GM13977 (cell line): ENCODE measurements around the gene SH3PXD2A.

Experiments
- DNase-seq: peaks from one replicate; pipeline ENCODE4 v3.0.0; 2012; ENCODE audit warnings: low spot score
- CTCF ChIP-seq: IDR thresholded peaks from 2 replicates; pipeline ENCODE4 v1.5.1; 2012; ENCODE audit warnings: mild to moderate bottlenecking, control low read depth; ENCODE audit not compliant: insufficient read depth; ENCODE audit errors: extremely low read depth, missing control alignments
- in situ Hi-C: fragments of 300-500 bp; cut with MboI; formaldehyde crosslinking; loops from one replicate; pipeline ENCODE4 v1.12.0; 2022; ENCODE audit warnings: low sequenced_read_pairs, low pct_unique_long_range_greater_than_20kb, mixed read lengths, inconsistent platforms; ENCODE audit not compliant: unreplicated experiment

SH3PXD2A gene

GRCh38 chr10:103742824-103743223, 112.6 kb downstream of the SH3PXD2A start:
- no peak for TF ChIP-seq CTCF
- in situ Hi-C loops: no loop called here

DNA sequence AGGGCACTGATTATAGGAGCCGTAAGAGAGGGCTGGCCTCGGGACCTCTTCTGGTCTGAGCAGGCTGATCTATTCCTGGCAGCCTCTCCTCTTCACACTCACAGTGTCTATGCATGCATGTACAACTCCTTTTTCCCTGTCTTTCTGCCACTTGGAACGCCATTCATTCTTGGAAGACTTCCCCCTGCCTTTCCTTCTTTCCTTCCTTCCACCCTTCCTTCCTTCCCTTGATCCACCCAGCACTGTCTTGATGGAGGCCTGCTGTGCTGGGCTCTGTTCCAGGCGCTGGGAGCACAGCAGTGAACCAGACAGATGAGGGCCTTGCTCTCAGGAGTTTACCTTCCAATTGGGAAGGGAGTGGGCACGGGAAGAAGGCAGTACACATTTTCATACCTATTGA, 114.8 kb downstream of the SH3PXD2A start:
- no peak for TF ChIP-seq CTCF
- in situ Hi-C loops: no loop called here
- DNase-seq: no peak

More at GRCh38 chr10:103742824-103743223, 112.6 kb downstream of the SH3PXD2A start:
- DNase-seq: no peak

DNA sequence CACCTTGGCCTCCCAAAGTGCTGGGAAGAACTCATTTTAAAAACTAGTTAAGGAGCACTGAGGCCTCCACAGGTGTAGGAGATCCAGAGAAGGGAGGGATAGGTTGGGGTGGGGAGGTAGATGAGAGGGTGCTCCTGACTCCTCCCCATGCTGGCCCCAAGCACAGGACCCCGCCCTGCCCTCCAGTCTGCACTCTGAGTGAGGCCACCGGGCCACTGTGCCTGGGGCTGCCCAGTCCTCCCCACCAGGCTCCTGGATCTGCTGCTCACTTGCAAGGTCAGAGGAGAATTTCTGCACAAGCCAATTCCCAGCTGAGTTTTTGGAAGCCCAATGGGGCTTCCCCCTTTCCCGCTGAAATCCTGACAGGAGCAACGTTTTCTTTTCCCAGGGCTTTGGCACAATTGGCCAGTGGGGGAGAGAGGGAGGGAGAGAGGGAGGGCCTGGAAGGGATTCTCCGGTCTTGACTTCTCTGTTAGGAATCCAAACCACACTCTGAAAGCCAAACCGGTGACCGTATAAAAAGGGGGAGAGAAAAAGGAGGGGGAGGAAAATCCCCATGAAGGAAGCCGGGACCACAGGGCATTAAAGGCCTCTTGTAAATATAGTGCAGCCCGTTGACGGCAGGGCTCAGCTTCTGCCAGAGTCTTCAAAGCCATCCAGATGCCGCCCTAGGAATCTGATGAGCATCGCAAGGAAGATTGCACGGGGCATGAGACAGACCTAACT, 116.2 kb downstream of the SH3PXD2A start:
- DNase-seq: no peak
- in situ Hi-C loops: loop anchor here (10.0 kb wide), 1 partner anchor 466 kb away; no protein-coding TSS in a partner anchor
- no peak for TF ChIP-seq CTCF

DNA sequence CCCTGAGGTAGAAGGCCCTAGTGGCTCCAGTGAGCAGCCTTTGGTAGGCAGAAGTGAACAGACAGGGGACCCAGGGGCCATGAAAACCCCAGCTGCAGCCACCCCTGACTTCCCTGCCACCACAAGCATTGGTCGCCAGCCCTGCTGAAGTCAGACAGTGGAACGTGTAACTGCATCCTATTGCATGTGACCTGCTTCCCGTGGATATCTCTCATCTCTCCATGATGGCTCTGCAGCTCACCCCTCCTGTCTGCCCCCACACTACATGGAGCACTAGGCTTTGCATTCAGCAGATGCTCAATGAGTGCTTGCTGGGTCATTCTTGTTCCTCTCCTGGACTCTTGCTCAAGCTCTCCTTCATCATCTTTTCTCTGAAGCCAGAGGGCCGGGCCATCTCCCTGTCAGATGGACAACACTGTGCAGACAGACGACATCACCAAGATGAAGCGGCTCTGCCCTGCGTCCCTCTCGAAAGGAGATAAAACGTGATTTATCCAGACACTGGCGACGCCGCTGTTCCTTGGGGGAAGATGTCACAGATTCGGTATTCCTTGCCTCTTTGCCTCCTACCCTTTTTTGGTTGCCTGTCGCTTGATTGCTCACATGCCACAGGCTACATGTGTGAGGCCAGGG, 117.5 kb downstream of the SH3PXD2A start:
- DNase-seq: no peak
- TF ChIP-seq CTCF: no peak
- in situ Hi-C loops: loop anchor here (10.0 kb wide), 1 partner anchor 467 kb away; no protein-coding TSS in a partner anchor

GRCh38 chr10:103736763-103737162, 118.6 kb downstream of the SH3PXD2A start:
- in situ Hi-C loops: loop anchor here (10.0 kb wide), 1 partner anchor 468 kb away; no protein-coding TSS in a partner anchor
- TF ChIP-seq CTCF: no peak
- no peak for DNase-seq

DNA sequence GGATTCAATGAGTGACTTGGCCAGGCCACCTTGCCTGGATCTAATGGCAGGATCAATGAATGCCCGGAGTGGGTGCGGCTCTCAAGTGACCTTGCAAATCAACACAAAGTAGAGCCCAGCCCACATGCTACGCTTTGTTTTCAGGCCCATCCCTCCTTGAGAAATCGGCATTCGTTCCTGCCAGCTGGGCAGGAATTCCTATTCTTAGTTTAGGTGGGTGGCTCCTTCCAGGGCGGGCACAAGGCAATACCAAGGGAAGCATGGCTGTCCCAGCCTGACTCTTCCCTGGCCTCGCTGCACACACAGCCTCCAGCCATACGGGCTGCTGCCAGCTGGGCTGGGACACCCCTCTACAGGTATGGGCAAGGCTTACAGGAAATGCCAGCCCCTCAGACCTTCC, 119.3 kb downstream of the SH3PXD2A start:
- DNase-seq: no peak
- no peak for TF ChIP-seq CTCF
- in situ Hi-C loops: loop anchor here (10.0 kb wide), 1 partner anchor 469 kb away; no protein-coding TSS in a partner anchor
